Measurements from ENCODE around the gene DNAJC11. TPM values are rescaled to one million over a fixed set of nuclear protein-coding genes. Genes with fewer than 3 reads are reported as not detected.
A peak's percentile ranks its signal among the peaks of the same experiment; 100 is the strongest.

Gene DNAJC11
- total and polyA plus RNA-seq, 9 donors: 26.9 to 41.0 (median 34.4) TPM

DNA sequence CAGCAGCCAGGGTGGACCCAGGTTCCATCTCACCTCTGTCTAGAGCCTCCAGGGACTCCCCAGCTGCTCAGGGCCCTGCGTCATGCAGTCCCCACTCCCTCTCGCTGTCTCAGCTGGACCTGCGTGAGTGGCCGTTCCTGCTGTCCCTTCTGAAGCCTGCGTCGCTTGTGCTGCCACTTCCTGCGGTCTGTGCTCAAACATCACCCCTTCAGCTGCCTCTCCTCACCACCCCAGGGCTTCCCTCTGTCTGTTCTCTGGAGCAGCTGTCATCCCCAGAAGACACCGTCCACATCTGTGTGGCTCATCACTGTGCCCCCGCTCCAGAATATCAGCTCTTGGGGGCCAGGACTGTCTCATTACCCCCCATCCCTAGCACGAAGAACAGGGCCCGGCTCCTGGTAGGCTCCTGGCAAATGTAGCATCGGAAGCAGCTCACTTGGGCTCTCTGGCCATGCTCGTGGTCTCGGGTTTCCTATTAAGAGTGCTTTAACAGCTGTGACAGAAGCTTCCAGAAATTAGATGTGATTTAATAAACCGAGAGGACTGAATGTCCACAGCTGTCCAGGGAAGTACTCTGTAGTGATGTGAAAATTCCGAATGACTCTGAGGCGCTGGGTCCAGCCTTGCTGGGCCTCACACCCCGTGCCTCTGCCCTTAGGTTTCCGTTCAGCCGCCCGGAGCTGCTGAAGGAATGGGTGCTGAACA lies 73.6 kb downstream of the DNAJC11 start:
- Histone ChIP-seq H3K9me3 (replicated peaks; ENCODE audit: control insufficient read depth, low read depth, low read length) (no peaks in the 10 kb centered on the region), H3K4me3 (ENCODE audit: low read length) (no peak overlapping the region), H3K36me3 (ENCODE audit: control insufficient read depth, insufficient read depth, low read length) (peaks cover 67% of the 10 kb centered on the region), H3K27me3 (ENCODE audit: control insufficient read depth, insufficient read depth, low read length) (no peaks in the 10 kb centered on the region), H3K4me1 (ENCODE audit: control insufficient read depth, insufficient read depth, low read length) (peaks cover 44% of the 10 kb centered on the region), H3K27ac (ENCODE audit: low read length) (peak overlapping the region; percentile 74)
- peak; percentile 79 for DNase-seq
- WGBS (ENCODE audit: insufficient coverage): 66% methylated on average over 20 of the region's 21 CpGs

DNA sequence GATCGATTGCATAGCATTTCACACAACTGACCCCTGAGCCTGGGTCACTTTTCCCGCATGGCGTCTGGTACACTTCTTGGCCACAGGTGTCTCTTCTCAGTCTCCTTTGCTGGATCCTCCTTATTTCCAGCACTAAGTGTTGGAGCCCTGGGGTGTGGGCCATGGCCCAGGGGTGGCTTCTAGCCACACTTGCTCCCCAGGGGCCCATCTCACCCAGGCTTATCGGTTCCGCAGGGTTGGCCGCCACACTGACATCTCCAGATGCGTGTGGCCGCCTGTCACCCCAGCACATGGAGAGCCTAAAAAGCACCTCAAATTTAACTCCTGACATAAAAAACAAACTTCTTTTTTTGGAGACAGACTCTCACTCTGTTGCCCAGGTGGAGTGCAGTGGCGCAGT lies 74.6 kb downstream of the DNAJC11 start:
- 97% methylated on average over 8 of the region's 9 CpGs for WGBS (ENCODE audit: insufficient coverage)
- H3K4me1 ChIP-seq (ENCODE audit: control insufficient read depth, insufficient read depth, low read length): peaks cover 35% of the 10 kb centered on the region
- H3K27ac ChIP-seq (ENCODE audit: low read length): no peak overlapping the region
- no peaks in the 10 kb centered on the region for H3K27me3 ChIP-seq (ENCODE audit: control insufficient read depth, insufficient read depth, low read length)
- H3K36me3 ChIP-seq (ENCODE audit: control insufficient read depth, insufficient read depth, low read length): peaks cover 65% of the 10 kb centered on the region
- no peaks in the 10 kb centered on the region for H3K9me3 ChIP-seq (replicated peaks; ENCODE audit: control insufficient read depth, low read depth, low read length)
- H3K4me3 ChIP-seq (ENCODE audit: low read length): no peak overlapping the region
- no peak for DNase-seq

DNA sequence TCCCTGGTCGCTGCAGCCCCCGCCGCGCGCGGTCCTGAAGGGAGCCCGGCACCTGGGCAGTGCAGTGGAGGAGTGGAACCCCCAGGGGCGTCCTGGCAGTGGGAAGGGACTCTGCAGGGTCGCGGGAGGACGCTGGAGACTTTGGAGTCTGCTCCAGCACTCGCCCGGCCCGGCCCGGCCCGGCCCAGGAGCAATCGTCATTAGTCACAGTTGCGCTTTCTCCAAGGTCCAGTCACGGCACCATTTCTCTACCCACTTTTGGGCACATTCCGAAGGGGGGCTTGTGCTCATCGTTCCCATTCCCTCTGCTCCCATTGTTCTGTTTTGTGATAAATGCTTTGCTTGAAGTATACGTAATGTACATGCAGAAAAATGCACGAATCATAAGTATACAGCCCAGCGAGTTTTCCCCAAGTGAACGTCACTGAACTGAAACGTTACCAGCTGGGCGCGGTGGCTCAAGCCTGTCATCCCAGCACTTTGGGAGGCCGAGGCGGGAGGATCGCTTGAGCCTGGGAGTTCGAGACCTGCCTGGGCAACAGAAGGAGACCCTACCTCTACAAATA lies 75.9 kb downstream of the DNAJC11 start:
- Histone ChIP-seq H3K9me3 (replicated peaks; ENCODE audit: control insufficient read depth, low read depth, low read length) (no peaks in the 10 kb centered on the region), H3K4me1 (ENCODE audit: control insufficient read depth, insufficient read depth, low read length) (peaks cover 32% of the 10 kb centered on the region), H3K27me3 (ENCODE audit: control insufficient read depth, insufficient read depth, low read length) (no peaks in the 10 kb centered on the region), H3K36me3 (ENCODE audit: control insufficient read depth, insufficient read depth, low read length) (peaks cover 69% of the 10 kb centered on the region), H3K4me3 (ENCODE audit: low read length) (peak overlapping the region; percentile 79), H3K27ac (ENCODE audit: low read length) (peak overlapping the region; percentile 65)
- DNase-seq: peak; percentile 65
- 3% methylated on average over 19 of the region's 32 CpGs for WGBS (ENCODE audit: insufficient coverage)

DNA sequence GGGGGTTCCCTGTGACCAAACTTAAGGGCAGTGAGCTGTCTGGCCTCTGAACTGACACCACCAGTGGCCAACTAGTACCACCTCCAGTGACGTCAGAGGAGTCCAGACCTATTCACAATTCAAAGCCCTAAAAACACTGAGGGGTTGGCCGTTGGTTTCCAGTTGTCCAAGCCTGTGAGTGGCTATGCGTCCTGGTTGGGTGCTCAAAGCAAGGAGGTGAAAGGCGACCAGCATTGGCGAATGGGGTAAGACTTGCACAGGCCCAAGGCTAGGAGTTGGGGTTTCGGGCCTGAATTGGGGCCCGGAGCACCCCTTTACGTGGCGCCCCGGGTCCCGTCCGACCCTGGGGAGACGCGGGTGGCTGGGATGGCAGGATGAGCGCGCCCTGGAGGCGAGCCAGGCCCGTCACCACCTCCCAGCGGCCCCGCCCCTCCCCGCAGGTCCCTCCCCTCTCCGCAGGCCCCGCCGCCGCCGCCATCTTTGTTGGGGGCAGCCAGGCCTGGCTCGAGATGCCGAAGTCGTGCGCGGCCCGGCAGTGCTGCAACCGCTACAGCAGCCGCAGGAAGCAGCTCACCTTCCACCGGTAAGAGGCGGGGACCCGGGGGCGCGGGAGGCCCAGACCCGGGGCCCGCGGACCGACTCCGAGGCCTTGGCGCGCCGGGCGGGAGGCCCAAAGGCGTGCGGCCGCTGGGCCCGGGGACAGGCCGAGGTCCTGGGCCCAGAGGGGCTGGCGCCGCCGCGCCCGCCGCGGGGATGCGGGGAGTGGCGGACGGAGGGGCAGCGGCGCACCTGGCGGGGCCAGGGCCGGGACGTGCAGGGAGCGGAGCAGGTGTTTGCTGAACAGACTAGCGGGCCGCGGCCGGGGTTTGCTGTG lies 76.7 kb downstream of the DNAJC11 start, which contains the start of gene THAP3:
Gene THAP3 (plus strand): TSS at position 159 of the 874 bp plus-strand sequence. CDS start 351 bp downstream, at position 510.
- H3K27me3 ChIP-seq (ENCODE audit: control insufficient read depth, insufficient read depth, low read length): no peaks in the 10 kb centered on the region
- WGBS (ENCODE audit: insufficient coverage): 2% methylated on average over 71 of the region's 73 CpGs
- DNase-seq: peak; percentile 91
- peaks cover 69% of the 10 kb centered on the region for H3K36me3 ChIP-seq (ENCODE audit: control insufficient read depth, insufficient read depth, low read length)
- no peaks in the 10 kb centered on the region for H3K9me3 ChIP-seq (replicated peaks; ENCODE audit: control insufficient read depth, low read depth, low read length)
- H3K4me1 ChIP-seq (ENCODE audit: control insufficient read depth, insufficient read depth, low read length): peaks cover 32% of the 10 kb centered on the region
- peak within 1 kb of the TSS; percentile 79 for H3K4me3 ChIP-seq (ENCODE audit: low read length)
- peak within 1 kb of the TSS; percentile 78 for H3K27ac ChIP-seq (ENCODE audit: low read length)

DNA sequence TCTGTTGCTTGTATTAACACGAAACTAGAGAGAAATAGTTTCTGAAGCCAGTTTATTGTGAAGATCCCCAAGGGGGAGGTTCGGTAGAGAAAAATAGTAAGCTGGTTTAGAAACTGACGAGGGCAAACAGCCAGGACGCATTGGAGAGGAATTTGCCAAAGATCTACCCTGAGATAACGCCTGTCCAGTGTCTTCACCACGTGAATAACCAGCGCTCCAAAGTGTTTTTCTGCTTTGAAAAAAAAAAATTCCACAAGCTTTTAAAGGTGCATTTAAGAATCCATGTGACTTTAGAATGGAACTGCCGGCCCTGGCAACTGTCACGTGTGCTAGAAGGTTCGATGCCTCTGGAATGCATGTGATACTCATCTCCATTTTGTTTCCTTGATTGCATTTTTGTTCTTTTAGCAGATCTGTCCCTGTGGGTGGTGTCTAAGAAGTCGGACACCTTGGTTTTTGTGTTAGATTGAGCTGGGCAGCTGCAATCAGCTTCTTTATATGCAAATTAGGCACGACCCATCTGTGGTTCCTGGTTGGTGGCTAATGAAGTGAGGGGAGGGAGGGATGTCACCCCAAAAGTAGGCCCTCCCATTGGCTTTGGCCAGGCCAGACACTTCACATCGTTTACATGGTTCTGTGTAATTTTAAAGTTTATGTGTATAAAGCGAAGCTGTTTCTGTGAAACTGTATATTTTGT lies 78.2 kb downstream of the DNAJC11 start:
- Histone ChIP-seq H3K27me3 (ENCODE audit: control insufficient read depth, insufficient read depth, low read length) (no peaks in the 10 kb centered on the region), H3K9me3 (replicated peaks; ENCODE audit: control insufficient read depth, low read depth, low read length) (no peaks in the 10 kb centered on the region), H3K4me3 (ENCODE audit: low read length) (no peak overlapping the region), H3K27ac (ENCODE audit: low read length) (no peak overlapping the region), H3K36me3 (ENCODE audit: control insufficient read depth, insufficient read depth, low read length) (peaks cover 64% of the 10 kb centered on the region), H3K4me1 (ENCODE audit: control insufficient read depth, insufficient read depth, low read length) (peaks cover 27% of the 10 kb centered on the region)
- no peak for DNase-seq
- 70% methylated on average over 9 of the region's 14 CpGs for WGBS (ENCODE audit: insufficient coverage)

DNA sequence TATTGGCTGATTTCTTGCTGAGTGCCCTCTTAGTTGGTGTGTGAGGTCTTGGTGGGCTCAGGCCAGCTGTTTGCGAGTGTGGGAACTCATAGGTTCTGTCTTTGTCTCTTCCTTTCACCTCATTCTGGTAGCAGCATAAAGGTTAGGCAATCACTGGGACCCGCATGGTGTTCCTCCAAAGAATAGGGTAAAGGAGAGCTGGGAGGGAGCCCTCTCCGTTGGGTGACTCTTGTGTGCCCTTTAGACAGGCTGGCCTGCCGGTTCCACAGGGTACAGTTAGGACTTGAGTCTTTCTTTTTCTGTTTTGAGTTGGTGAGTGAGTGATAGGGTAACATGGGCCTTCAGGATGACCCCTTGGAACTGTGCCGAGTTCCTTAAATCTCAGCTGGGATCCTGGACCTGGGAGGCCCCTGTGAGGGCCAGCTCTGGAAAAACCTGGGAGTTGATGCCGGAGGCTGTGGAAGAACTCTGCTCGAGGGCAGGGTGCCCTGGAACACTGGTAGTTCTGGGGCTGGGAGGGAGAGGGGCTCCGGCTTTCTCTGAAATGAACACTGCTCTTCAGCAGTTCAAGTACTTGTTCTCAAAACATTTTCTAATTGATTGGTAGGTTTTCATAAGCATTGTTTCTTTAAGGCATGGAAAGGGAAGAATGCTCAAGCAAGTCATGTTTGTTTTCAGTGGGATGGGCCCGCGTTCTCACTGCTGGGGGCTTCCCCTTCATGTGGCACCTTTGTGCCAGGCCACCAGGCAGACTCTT lies 79.0 kb downstream of the DNAJC11 start:
- H3K9me3 ChIP-seq (replicated peaks; ENCODE audit: control insufficient read depth, low read depth, low read length): no peaks in the 10 kb centered on the region
- peaks cover 18% of the 10 kb centered on the region for H3K4me1 ChIP-seq (ENCODE audit: control insufficient read depth, insufficient read depth, low read length)
- H3K4me3 ChIP-seq (ENCODE audit: low read length): no peak overlapping the region
- no peak overlapping the region for H3K27ac ChIP-seq (ENCODE audit: low read length)
- 81% methylated on average over 7 of the region's 10 CpGs for WGBS (ENCODE audit: insufficient coverage)
- H3K36me3 ChIP-seq (ENCODE audit: control insufficient read depth, insufficient read depth, low read length): peaks cover 70% of the 10 kb centered on the region
- DNase-seq: no peak
- no peaks in the 10 kb centered on the region for H3K27me3 ChIP-seq (ENCODE audit: control insufficient read depth, insufficient read depth, low read length)

DNA sequence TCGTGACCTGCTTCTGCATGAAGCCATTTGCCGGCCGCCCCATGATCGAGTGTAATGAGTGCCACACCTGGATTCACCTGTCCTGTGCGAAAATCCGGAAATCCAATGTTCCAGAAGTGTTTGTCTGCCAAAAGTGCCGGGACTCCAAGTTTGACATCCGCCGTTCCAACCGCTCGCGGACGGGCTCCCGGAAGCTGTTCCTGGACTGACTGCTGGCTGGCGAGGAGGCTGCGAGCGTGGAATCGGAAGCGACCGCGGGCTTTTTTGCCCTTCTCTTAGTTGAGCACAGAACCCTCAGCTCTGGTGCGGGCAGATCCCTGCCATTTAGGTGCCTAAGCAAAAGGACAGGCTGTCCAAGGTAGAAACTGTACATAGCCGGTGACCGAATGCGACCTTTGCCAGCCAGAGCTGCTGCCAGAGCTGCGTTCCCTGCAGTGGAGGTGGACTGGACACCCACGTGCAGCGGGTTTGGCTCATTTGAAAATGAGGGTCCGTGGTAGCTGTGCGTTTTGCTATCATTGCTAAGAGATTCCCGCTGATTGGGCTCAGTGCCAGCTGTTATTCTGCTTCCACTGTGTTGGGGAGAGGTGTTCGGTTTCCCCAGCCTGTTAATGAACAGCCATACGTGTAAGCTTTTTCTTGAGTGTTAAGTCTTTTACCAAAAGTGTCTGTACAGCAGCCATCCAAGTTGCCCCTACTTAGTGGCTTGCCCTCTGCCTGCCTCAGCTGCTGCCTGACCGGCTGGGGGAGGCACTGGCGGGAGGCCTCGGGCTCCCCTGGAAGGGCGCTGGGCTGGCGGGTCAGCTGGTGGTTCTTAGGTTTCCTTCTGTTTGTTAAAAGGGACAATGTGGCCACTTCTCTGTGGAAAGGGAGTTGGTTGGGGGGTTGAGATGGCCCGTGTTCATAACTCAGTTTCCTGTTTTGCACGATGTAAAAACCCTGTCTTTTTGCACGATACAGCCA lies 79.9 kb downstream of the DNAJC11 start:
- no peak overlapping the region for H3K4me3 ChIP-seq (ENCODE audit: low read length)
- WGBS (ENCODE audit: insufficient coverage): 91% methylated on average over 37 of the region's 41 CpGs
- H3K4me1 ChIP-seq (ENCODE audit: control insufficient read depth, insufficient read depth, low read length): peaks cover 14% of the 10 kb centered on the region
- peaks cover 64% of the 10 kb centered on the region for H3K36me3 ChIP-seq (ENCODE audit: control insufficient read depth, insufficient read depth, low read length)
- no peaks in the 10 kb centered on the region for H3K9me3 ChIP-seq (replicated peaks; ENCODE audit: control insufficient read depth, low read depth, low read length)
- H3K27ac ChIP-seq (ENCODE audit: low read length): no peak overlapping the region
- no peaks in the 10 kb centered on the region for H3K27me3 ChIP-seq (ENCODE audit: control insufficient read depth, insufficient read depth, low read length)
- no peak for DNase-seq

DNA sequence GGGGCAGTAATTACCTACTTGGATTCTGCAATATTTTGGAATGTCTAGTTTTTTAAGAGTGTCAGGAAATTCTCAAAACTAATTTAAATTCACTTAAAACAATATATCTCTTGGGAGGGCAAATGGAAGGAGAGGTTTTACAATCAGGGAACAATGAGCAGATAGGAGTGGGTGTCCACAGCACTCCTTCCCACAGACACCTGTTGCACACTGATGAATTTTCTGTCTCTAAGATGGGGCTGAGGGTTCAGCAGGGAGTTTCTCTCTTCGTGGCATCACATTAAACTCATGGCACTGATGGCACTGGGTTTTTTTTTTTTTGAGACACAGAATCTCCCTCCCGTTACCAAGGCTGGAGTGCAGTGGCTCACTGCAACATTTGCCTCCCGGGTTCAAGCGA lies 82.6 kb downstream of the DNAJC11 start:
- no CpG with 5 or more reads among the region's 4 CpGs for WGBS (ENCODE audit: insufficient coverage)
- Histone ChIP-seq H3K27ac (ENCODE audit: low read length) (no peak overlapping the region), H3K4me3 (ENCODE audit: low read length) (no peak overlapping the region), H3K36me3 (ENCODE audit: control insufficient read depth, insufficient read depth, low read length) (peaks cover 60% of the 10 kb centered on the region), H3K27me3 (ENCODE audit: control insufficient read depth, insufficient read depth, low read length) (no peaks in the 10 kb centered on the region), H3K4me1 (ENCODE audit: control insufficient read depth, insufficient read depth, low read length) (peaks cover 5% of the 10 kb centered on the region), H3K9me3 (replicated peaks; ENCODE audit: control insufficient read depth, low read depth, low read length) (no peaks in the 10 kb centered on the region)
- no peak for DNase-seq
